ENCODE measurements around the gene EDC4.

DNA sequence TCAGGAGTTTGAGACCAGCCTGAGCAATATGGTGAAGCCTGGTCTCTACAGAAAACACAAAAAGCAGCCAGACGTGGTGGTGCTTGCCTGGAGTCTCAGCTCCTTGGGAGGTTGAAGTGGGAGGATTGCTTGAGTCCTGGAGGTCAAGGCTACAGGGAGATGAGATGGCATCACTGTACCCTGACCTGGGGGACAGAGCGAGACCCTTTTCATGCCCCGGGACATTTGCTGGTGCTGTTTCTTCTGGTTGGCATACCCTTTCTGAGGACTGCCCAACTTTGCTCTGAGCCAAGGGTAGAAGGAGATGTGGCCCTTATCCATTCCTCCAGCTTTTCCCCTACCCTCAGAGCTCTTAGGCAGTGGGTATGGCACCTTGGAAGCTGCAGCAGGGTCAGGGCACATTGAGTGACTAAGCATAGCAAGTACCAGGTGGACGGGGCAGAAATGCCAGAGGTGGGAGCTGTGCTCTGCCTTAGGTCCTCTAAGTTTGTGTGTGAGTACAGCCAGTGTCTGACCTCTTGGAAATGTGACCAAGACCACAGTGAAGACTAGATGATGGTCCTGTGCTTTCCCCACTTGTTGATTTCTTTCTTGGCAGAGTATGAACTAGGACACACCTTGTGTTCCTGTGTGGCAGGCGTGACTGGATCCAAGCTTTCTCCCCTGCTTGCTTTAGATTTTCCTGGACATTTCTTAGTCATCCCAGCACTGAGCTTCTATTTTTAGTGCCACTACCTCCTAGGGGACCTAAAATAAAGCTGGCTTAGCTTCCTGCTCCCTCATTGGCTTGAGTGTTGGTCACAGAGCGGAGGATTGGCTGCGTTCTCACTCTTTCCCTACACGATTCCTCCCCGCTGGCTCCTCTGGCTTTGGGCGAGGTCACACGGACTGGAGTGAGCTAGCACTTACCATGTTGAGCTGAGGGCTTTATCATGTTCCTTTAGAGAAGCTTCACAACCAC lies 9.9 kb upstream of the EDC4 start:
- TF ChIP-seq EZH2 (IDR thresholded peaks at IDR 0.05) (no peak), POLR2AphosphoS5 (IDR thresholded peaks at IDR 0.05; ENCODE audit: borderline replicate concordance, low read depth, low read length) (no peak), FOXP2 (optimal IDR thresholded peaks at IDR 0.05; ENCODE audit: control extremely low read depth, extremely low read length, insufficient read depth) (no peak)

Data from SK-N-MC (cell line).